ENCODE results near the gene ZNF557.

The ZNF557 gene

GRCh38 chr19:7130043-7130442 is 60.5 kb downstream of the ZNF557 start:
- TF ChIP-seq ZNF280D (tag by site-specific recombination; IDR thresholded peaks at IDR 0.05) (peak; percentile 63; the same call in 1 of the 2 replicates), GFI1B (tag by site-specific recombination; IDR thresholded peaks at IDR 0.05) (no peak), SCRT1 (tag by site-specific recombination; IDR thresholded peaks at IDR 0.05; ENCODE audit: borderline replicate concordance) (peak; percentile 43; the same call in 1 of the 2 replicates), ZNF580 (tag by site-specific recombination; IDR thresholded peaks at IDR 0.05) (0 out of 2 replicates have a peak, but pooled peaks have one; percentile 52), ZNF639 (tag by site-specific recombination; IDR thresholded peaks at IDR 0.05) (no peak), ZSCAN5A (tag by site-specific recombination; IDR thresholded peaks at IDR 0.05) (0 out of 2 replicates have a peak, but pooled peaks have one; percentile 36), PBX3 (CRISPR knock-in tag; IDR thresholded peaks at IDR 0.05) (no peak), ZNF146 (tag by site-specific recombination; IDR thresholded peaks at IDR 0.05) (peak; percentile 93), SCRT2 (tag by site-specific recombination; IDR thresholded peaks at IDR 0.05) (peak; percentile 85)
- no peaks in the 10 kb centered on the region for H3K4me1 ChIP-seq (ENCODE audit: control insufficient read depth, insufficient read depth, low read length)
- no peaks in the 10 kb centered on the region for H3K9me3 ChIP-seq (ENCODE audit: control insufficient read depth, insufficient read depth, low read depth, low read length)
- no peak overlapping the region for H3K4me3 ChIP-seq (ENCODE audit: low read depth, low read length)
- ChIA-PET POLR2A (no interaction called here), CTCF (interaction anchor here (1.7 kb wide), 1 partner anchor 212 kb away, joined by 4 read pairs; no protein-coding TSS in a partner anchor)
- peaks cover 4 to 54% of the 10 kb centered on the region in 2 experiments; a peak in 2 of 3 replicates for H3K36me3 ChIP-seq (ENCODE audit: control insufficient read depth in 2 of 2, insufficient read depth in 1 of 2, low read length in 2 of 2)
- no peak overlapping the region for H3K27ac ChIP-seq (ENCODE audit: extremely low read depth, low read depth, low read length)

- CTCF ChIA-PET, result interaction anchor here (1.0 kb wide), 1 partner anchor 17 kb away, joined by 3 read pairs; no protein-coding TSS in a partner anchor
- POLR2A ChIA-PET, result no interaction called here
- no peaks in the 10 kb centered on the region for H3K9me3 ChIP-seq (ENCODE audit: control insufficient read depth, insufficient read depth, low read depth, low read length)
- peaks cover 4 to 33% of the 10 kb centered on the region in 2 experiments; a peak in 2 of 3 replicates for H3K36me3 ChIP-seq (ENCODE audit: control insufficient read depth in 2 of 2, insufficient read depth in 1 of 2, low read length in 2 of 2)
- no peaks in the 10 kb centered on the region for H3K4me1 ChIP-seq (ENCODE audit: control insufficient read depth, insufficient read depth, low read length)
- H3K4me3 ChIP-seq (ENCODE audit: low read depth, low read length), result no peak overlapping the region
- H3K27ac ChIP-seq (ENCODE audit: extremely low read depth, low read depth, low read length), result no peak overlapping the region
- TF ChIP-seq ZNF747 (tag by site-specific recombination; IDR thresholded peaks at IDR 0.05) (no peak), ZNF704 (tag by site-specific recombination; IDR thresholded peaks at IDR 0.05) (no peak), TCF7L2 (IDR thresholded peaks at IDR 0.05; ENCODE audit: borderline replicate concordance, low read depth, low read length) (no peak), ZNF37A (tag by site-specific recombination; IDR thresholded peaks at IDR 0.05) (no peak), IKZF3 (tag by site-specific recombination; IDR thresholded peaks at IDR 0.05) (no peak), ZNF140 (tag by site-specific recombination; IDR thresholded peaks at IDR 0.05) (no peak), ZBTB8A (tag by site-specific recombination; IDR thresholded peaks at IDR 0.05) (no peak), ZBTB10 (tag by site-specific recombination; IDR thresholded peaks at IDR 0.05) (no peak), BCL11B (tag by site-specific recombination; IDR thresholded peaks at IDR 0.05; ENCODE audit: low read depth) (no peak), ZNF792 (tag by site-specific recombination; IDR thresholded peaks at IDR 0.05) (no peak)
These were observed 62.6 kb downstream of the ZNF557 start for GRCh38 chr19:7132054-7132453.

Data from HEK293 (cell line).